Liver (tissue), 9 donors: ENCODE results near the gene ATXN7L1. TPM values are rescaled to one million over a fixed set of nuclear protein-coding genes. Genes with fewer than 3 reads are reported as not detected.

Source experiments
- DNase-seq: peaks from one replicate; pipeline ENCODE4 v3.0.0-alpha.2; 2017; ENCODE audit warnings: low spot score
- H3K27ac ChIP-seq, 2 donors: one replicate each; pipeline ENCODE4 v1.7.0; 2013; ENCODE audit warnings: inconsistent platforms in 2 of 2, low read length in 2 of 2, control low read depth in 1 of 2, low read depth in 1 of 2, mild to moderate bottlenecking in 1 of 2
- H3K27me3 ChIP-seq, 4 donors: one replicate each; pipeline versions ENCODE4 v1.6.1 to v1.7.0; 2013; ENCODE audit warnings: low read length in 3 of 4, inconsistent platforms in 1 of 4, mild to moderate bottlenecking in 1 of 4, moderate library complexity in 1 of 4; ENCODE audit not compliant: control insufficient read depth in 4 of 4, insufficient read depth in 4 of 4
- H3K36me3 ChIP-seq, 4 donors: one replicate each; pipeline versions ENCODE4 v1.6.1 to v1.7.0; 2013; ENCODE audit warnings: low read length in 3 of 4, mild to moderate bottlenecking in 3 of 4, low read depth in 1 of 4, moderate library complexity in 1 of 4; ENCODE audit not compliant: control insufficient read depth in 4 of 4, insufficient read depth in 3 of 4
- H3K4me1 ChIP-seq, 4 donors: one replicate each; pipeline versions ENCODE4 v1.6.1 to v1.7.0; 2013; ENCODE audit warnings: low read length in 3 of 4, mild to moderate bottlenecking in 3 of 4, moderate library complexity in 1 of 4; ENCODE audit not compliant: control insufficient read depth in 4 of 4, insufficient read depth in 4 of 4
- H3K4me3 ChIP-seq, 3 donors: one replicate each; pipeline versions ENCODE4 v1.6.1 to v1.7.0; 2013; ENCODE audit warnings: low read length in 3 of 3, control low read depth in 1 of 3, low read depth in 1 of 3, mild to moderate bottlenecking in 1 of 3
- H3K9ac ChIP-seq, 2 donors: one replicate each; pipeline ENCODE4 v1.7.0; 2013; ENCODE audit warnings: low read length in 2 of 2, mild to moderate bottlenecking in 2 of 2, moderate library complexity in 2 of 2, control low read depth in 1 of 2, low read depth in 1 of 2
- H3K9me3 ChIP-seq, 4 donors: one replicate each; pipeline versions ENCODE4 v1.6.1 to v1.7.0; 2013; ENCODE audit warnings: low read length in 3 of 4; ENCODE audit not compliant: control insufficient read depth in 4 of 4
- ATF3 ChIP-seq: IDR thresholded peaks from 2 replicates; pipeline ENCODE4 v1.6.1; 2016; ENCODE audit warnings: antibody characterized with exemption
- CTCF ChIP-seq: fragments of 150-350 bp; IDR thresholded peaks from 2 replicates; pipeline ENCODE4 v1.5.1; 2017; ENCODE audit warnings: improper control_type of control experiment, low read depth, low read length; ENCODE audit not compliant: missing input control
- EGR1 ChIP-seq, 2 donors: IDR thresholded peaks; 2 replicates each; pipeline ENCODE4 v1.6.1; 2016 to 2018; ENCODE audit warnings: antibody characterized with exemption in 2 of 2, low read depth in 2 of 2
- FOXA1 ChIP-seq: IDR thresholded peaks from 2 replicates; pipeline ENCODE4 v1.6.1; 2016; ENCODE audit warnings: antibody characterized with exemption
- FOXA2 ChIP-seq: IDR thresholded peaks from 2 replicates; pipeline ENCODE4 v1.6.1; 2016; ENCODE audit warnings: antibody characterized with exemption
- GABPA ChIP-seq, 2 donors: IDR thresholded peaks in 1 of 2; conservative IDR thresholded peaks in 1 of 2; 2 replicates each; pipeline ENCODE4 v1.6.1; 2016; ENCODE audit warnings: antibody characterized with exemption in 2 of 2, mild to moderate bottlenecking in 1 of 2, moderate library complexity in 1 of 2
- HNF4A ChIP-seq, 2 donors: conservative IDR thresholded peaks; 2 replicates each; pipeline ENCODE4 v1.6.1; 2016; ENCODE audit warnings: antibody characterized with exemption in 2 of 2, mild to moderate bottlenecking in 2 of 2
- HNF4G ChIP-seq: IDR thresholded peaks from 2 replicates; pipeline ENCODE4 v1.6.1; 2016; ENCODE audit warnings: antibody characterized with exemption
- JUND ChIP-seq, 2 donors: IDR thresholded peaks; 2 replicates each; pipeline ENCODE4 v1.6.1; 2016; ENCODE audit warnings: antibody characterized with exemption in 2 of 2
- MAX ChIP-seq: IDR thresholded peaks from 2 replicates; pipeline ENCODE4 v1.6.1; 2016; ENCODE audit warnings: antibody characterized with exemption
- NR2F2 ChIP-seq: IDR thresholded peaks from 2 replicates; pipeline ENCODE4 v1.6.1; 2016; ENCODE audit warnings: antibody characterized with exemption
- RAD21 ChIP-seq, 2 donors: IDR thresholded peaks; 2 replicates each; pipeline ENCODE4 v1.6.1; 2016; ENCODE audit warnings: antibody characterized with exemption in 2 of 2, mild to moderate bottlenecking in 2 of 2
- REST ChIP-seq: IDR thresholded peaks from 2 replicates; pipeline ENCODE4 v1.6.1; 2016; ENCODE audit warnings: antibody characterized with exemption, mild to moderate bottlenecking
- RXRA ChIP-seq, 2 donors: IDR thresholded peaks; 2 replicates each; pipeline ENCODE4 v1.6.1; 2017 to 2018; ENCODE audit warnings: antibody characterized with exemption in 2 of 2, mild to moderate bottlenecking in 1 of 2
- SP1 ChIP-seq: IDR thresholded peaks from 2 replicates; pipeline ENCODE4 v1.6.1; 2018; ENCODE audit warnings: antibody characterized with exemption, mild to moderate bottlenecking
- TAF1 ChIP-seq: conservative IDR thresholded peaks from 2 replicates; pipeline ENCODE4 v1.6.1; 2016; ENCODE audit warnings: antibody characterized with exemption, mild to moderate bottlenecking
- YY1 ChIP-seq: IDR thresholded peaks from 2 replicates; pipeline ENCODE4 v1.6.1; 2016; ENCODE audit warnings: antibody characterized with exemption, mild to moderate bottlenecking
- ZBTB33 ChIP-seq: IDR thresholded peaks from 2 replicates; pipeline ENCODE4 v1.6.1; 2016; ENCODE audit warnings: antibody characterized with exemption
- WGBS: extraction: QIAGEN DNeasy Blood & Tissue Kit; methylation state at CpG from one replicate; pipeline ENCODE4 v1.1.7; 2013; 5-methylcytosine and 5-hydroxymethylcytosine counted together
- polyA plus RNA-seq, 2 donors: library from polyadenylated mRNA; stranded (reverse) in 1 of 2; unstranded in 1 of 2; fragments of 200-250 nt in 1 of 2; fragments of >200 nt in 1 of 2; fragmentation: Nextera tagmentation in 1 of 2; extraction: Ambion mirVana in 1 of 2; gene quantifications; one replicate each; pipeline versions ENCODE4 v1.2.1 to v1.2.3, GENCODE V29; 2013 to 2015
- total RNA-seq, 2 donors: library from RNA; depleted of rRNA; stranded (reverse); fragments of >200 nt; gene quantifications; one replicate each; pipeline ENCODE4 v1.2.3, GENCODE V29; 2014
- donor health status: healthy.
- donor health status: healthy.
- donor health status: healthy.
- donor health status: healthy.
- donor health status: healthy.

Gene ATXN7L1
- total and polyA plus RNA-seq, 4 donors = 2.1 to 7.4 (median 5.3) TPM

GRCh38 chr7:105666324-105666723 is 210.1 kb downstream of the ATXN7L1 start:
- no peak for TF ChIP-seq REST
- no peak for TF ChIP-seq HNF4G
- no peak for TF ChIP-seq ATF3
- TF ChIP-seq JUND (IDR thresholded peaks at IDR 0.05) = no peak
- 100% methylated on average over 1 of the region's 1 CpG for WGBS
- Histone ChIP-seq H3K27ac (no peak overlapping the region), H3K9ac (no peak overlapping the region), H3K9me3 (no peaks in the 10 kb centered on the region), H3K36me3 (peaks cover 0 to 3% (median 1%) of the 10 kb centered on the region in 4 donors), H3K27me3 (no peaks in the 10 kb centered on the region), H3K4me1 (peaks cover 0 to 15% (median 12%) of the 10 kb centered on the region in 4 donors), H3K4me3 (no peak overlapping the region)
- no peak for DNase-seq

GRCh38 chr7:105665684-105666083 is 210.7 kb downstream of the ATXN7L1 start:
- peaks cover 0 to 15% (median 11%) of the 10 kb centered on the region in 4 donors for H3K4me1 ChIP-seq
- WGBS = 92% methylated on average over 7 of the region's 7 CpGs
- H3K36me3 ChIP-seq = peaks cover 0 to 6% (median 3%) of the 10 kb centered on the region in 4 donors

More at GRCh38 chr7:105665684-105666083, 210.7 kb downstream of the ATXN7L1 start:
- no peak for DNase-seq
- no peaks in the 10 kb centered on the region for H3K9me3 ChIP-seq
- H3K9ac ChIP-seq = no peak overlapping the region
- no peaks in the 10 kb centered on the region for H3K27me3 ChIP-seq
- no peak overlapping the region for H3K27ac ChIP-seq
- TF ChIP-seq EGR1 (IDR thresholded peaks at IDR 0.05; ENCODE audit: low read depth in 2 of 2) (no peak), ZBTB33 (no peak), FOXA1 (no peak), JUND (IDR thresholded peaks at IDR 0.05) (no peak), FOXA2 (no peak), TAF1 (no peak), ATF3 (no peak), SP1 (no peak), HNF4A (conservative IDR thresholded peaks at IDR 0.05) (no peak), RXRA (IDR thresholded peaks at IDR 0.05) (no peak), MAX (no peak), GABPA (IDR thresholded peaks at IDR 0.05 in 1 of 2, conservative IDR thresholded peaks at IDR 0.05 in 1 of 2) (no peak), CTCF (no peak), RAD21 (IDR thresholded peaks at IDR 0.05) (no peak), REST (no peak), HNF4G (no peak), YY1 (no peak), NR2F2 (no peak)
- no peak overlapping the region for H3K4me3 ChIP-seq
